GM12865 (cell line): ENCODE data around the gene GPR148.

Experiments used
- DNase-seq: peaks from one replicate; pipeline ENCODE4 v3.0.0; 2010; ENCODE audit warnings: low read depth
- H3K4me3 ChIP-seq: 2 replicates; pipeline ENCODE4 v1.5.1; 2011; ENCODE audit warnings: mild to moderate bottlenecking, low read depth, low read length, control low read depth
- CTCF ChIP-seq: IDR thresholded peaks from 2 replicates; pipeline ENCODE4 v1.5.1; 2011; ENCODE audit warnings: low read length, control low read depth, low read depth, inconsistent platforms; ENCODE audit not compliant: insufficient read depth; ENCODE audit errors: missing control alignments

The GPR148 gene

GRCh38 chr2:130766711-130767407 is 38.0 kb downstream of the GPR148 start:
- H3K4me3 ChIP-seq, result no peak overlapping the region
- TF ChIP-seq CTCF, result no peak

GRCh38 chr2:130767408-130767775 is 38.5 kb downstream of the GPR148 start:
- no peak overlapping the region for H3K4me3 ChIP-seq
- no peak for TF ChIP-seq CTCF
- no peak for DNase-seq

More at GRCh38 chr2:130766711-130767407, 38.0 kb downstream of the GPR148 start:
- DNase-seq, result no peak

GRCh38 chr2:130768191-130768855 is 39.5 kb downstream of the GPR148 start:
- peak; percentile 15 for TF ChIP-seq CTCF
- H3K4me3 ChIP-seq, result no peak overlapping the region
- DNase-seq, result no peak

GRCh38 chr2:130769343-130769907 is 40.6 kb downstream of the GPR148 start:
- DNase-seq, result no peak
- H3K4me3 ChIP-seq, result no peak overlapping the region
- no peak for TF ChIP-seq CTCF

- no peak for TF ChIP-seq CTCF
- no peak for DNase-seq
- H3K4me3 ChIP-seq, result no peak overlapping the region
These were observed 47.7 kb downstream of the GPR148 start for GRCh38 chr2:130776550-130776949.

GRCh38 chr2:130778781-130779180 is 49.9 kb downstream of the GPR148 start:
- no peak for DNase-seq
- H3K4me3 ChIP-seq, result no peak overlapping the region
- TF ChIP-seq CTCF, result no peak
